GM12878 (cell line): ENCODE results near the gene THUMPD2. TPM values are rescaled to one million over a fixed set of nuclear protein-coding genes. Genes with fewer than 3 reads are reported as not detected.
A peak's percentile ranks its signal among the peaks of the same experiment; 100 is the strongest.

Source experiments
- ATAC-seq: fragments of 200-7000 bp; cut with Tn5 transposase; 3 replicates; pipeline ENCODE4 v1.9.1; 2020; ENCODE audit warnings: mild to moderate bottlenecking, moderate library complexity
- BruUV-seq: library from RNA; stranded (reverse); fragments of 400-500 nt; replicated peaks from 2 replicates; lab custom pipeline; 2021; lab: Mats Ljungman, UMichigan
- CTCF ChIA-PET: fragments of 300-600 bp; sonication (Branson Sonifier 250); formaldehyde crosslinking; extraction: SDS; loops from one replicate; lab custom pipeline; 2021; ENCODE audit warnings: inconsistent platforms; lab: Yijun Ruan, JAX
- POLR2A ChIA-PET: fragments of 350-600 bp; formaldehyde crosslinking; extraction: SDS; loops from one replicate; lab custom pipeline; 2021; ENCODE audit warnings: inconsistent platforms; lab: Charles Lee
- RAD21 ChIA-PET: fragments of 300-600 bp; sonication (Branson Sonifier 250); formaldehyde crosslinking; loops from one replicate; lab custom pipeline; 2023; ENCODE audit warnings: antibody characterized with exemption; ENCODE audit not compliant: unreplicated experiment; lab: Charles Lee
- SMC1A ChIA-PET: fragments of 300-600 bp; sonication (Branson Sonifier 250); formaldehyde crosslinking; loops from one replicate; lab custom pipeline; 2023; ENCODE audit not compliant: unreplicated experiment, uncharacterized antibody; lab: Charles Lee
- DNase-seq: peaks from one replicate; pipeline ENCODE4 v3.0.0-alpha.2; 2011; ENCODE audit warnings: low read depth, low spot score
- FAIRE-seq: peaks from 3 replicates; lab custom pipeline; 2011; peaks lifted over from hg19 to GRCh38; lab: Jason Lieb, UNC
- H2AFZ ChIP-seq: 2 replicates; pipeline ENCODE4 v1.6.0; 2011; ENCODE audit warnings: low read depth, low read length, control low read depth; ENCODE audit not compliant: control insufficient read depth
- H3K27ac ChIP-seq: 2 replicates; pipeline ENCODE4 v1.5.1; 2011; ENCODE audit warnings: control low read depth; ENCODE audit not compliant: control insufficient read depth, insufficient read depth
- H3K27me3 ChIP-seq, 2 experiments: replicated peaks in 1 of 2; 2 replicates each; pipeline versions ENCODE4 v1.6.0 to v1.6.1; 2011; ENCODE audit warnings: low read length in 1 of 2; ENCODE audit not compliant: control insufficient read depth in 2 of 2, insufficient read depth in 2 of 2
- H3K36me3 ChIP-seq, 2 experiments: 2 replicates each; pipeline ENCODE4 v1.5.1; 2011; ENCODE audit warnings: low read length in 1 of 2; ENCODE audit not compliant: control insufficient read depth in 2 of 2, insufficient read depth in 2 of 2
- H3K4me1 ChIP-seq: 2 replicates; pipeline ENCODE4 v1.6.1; 2011; ENCODE audit warnings: mild to moderate bottlenecking, low read length, moderate library complexity, mixed read lengths; ENCODE audit not compliant: control insufficient read depth, insufficient read depth
- H3K4me2 ChIP-seq: 2 replicates; pipeline ENCODE4 v1.6.0; 2011; ENCODE audit warnings: control low read depth; ENCODE audit not compliant: control insufficient read depth, insufficient read depth
- H3K4me3 ChIP-seq: fragments of 200-600 bp; sonication (generic); 2 replicates; pipeline ENCODE4 v1.5.1; 2016
- H3K79me2 ChIP-seq: 2 replicates; pipeline ENCODE4 v1.6.0; 2011; ENCODE audit warnings: low read length; ENCODE audit not compliant: control insufficient read depth, insufficient read depth
- H3K9ac ChIP-seq: 2 replicates; pipeline ENCODE4 v1.8.0; 2011; ENCODE audit warnings: low read length, control low read depth, mixed read lengths; ENCODE audit not compliant: control insufficient read depth, insufficient read depth
- H3K9me3 ChIP-seq: replicated peaks from 3 replicates; pipeline ENCODE4 v1.5.1; 2011; ENCODE audit warnings: mild to moderate bottlenecking, low read length; ENCODE audit not compliant: control insufficient read depth, insufficient read depth
- H4K20me1 ChIP-seq: 2 replicates; pipeline ENCODE4 v1.6.0; 2011; ENCODE audit not compliant: control insufficient read depth, insufficient read depth
- DPF2 ChIP-seq: fragments of 450-650 bp; IDR thresholded peaks from 2 replicates; pipeline ENCODE4 v1.6.1; 2017; ENCODE audit warnings: mild to moderate bottlenecking
- FOXM1 ChIP-seq: IDR thresholded peaks from 2 replicates; pipeline ENCODE4 v1.6.1; 2012; ENCODE audit warnings: low read depth, mild to moderate bottlenecking, inconsistent platforms, low read length, moderate library complexity
- HCFC1 ChIP-seq: fragments of 150-350 bp; IDR thresholded peaks from 2 replicates; pipeline ENCODE4 v1.6.1; 2014; ENCODE audit warnings: low read length
- IRF4 ChIP-seq: IDR thresholded peaks from 2 replicates; pipeline ENCODE4 v1.6.1; 2011; ENCODE audit warnings: low read depth, low read length
- KAT2A ChIP-seq: conservative IDR thresholded peaks from 2 replicates; pipeline ENCODE4 v1.6.1; 2011; ENCODE audit warnings: low read depth, low read length; ENCODE audit not compliant: control insufficient read depth
- RAD21 ChIP-seq: IDR thresholded peaks from 2 replicates; pipeline ENCODE4 v1.6.1; 2011; ENCODE audit warnings: mild to moderate bottlenecking, low read depth, low read length, moderate library complexity; ENCODE audit not compliant: insufficient read depth
- SMC3 ChIP-seq: IDR thresholded peaks from 2 replicates; pipeline ENCODE4 v1.6.1; 2011; ENCODE audit warnings: low read length, improper control_type of control experiment, borderline replicate concordance
- WGBS: methylation state at CpG from one replicate; pipeline ENCODE4 v1.1.6; 2016; ENCODE audit warnings: low lambda C conversion rate; ENCODE audit not compliant: insufficient replicate concordance, insufficient coverage; ENCODE audit errors: missing lambda C conversion rate; 5-methylcytosine and 5-hydroxymethylcytosine counted together
- in situ Hi-C: fragments of 300-500 bp; cut with MboI; formaldehyde crosslinking; loops from 9 replicates; pipeline ENCODE4 v1.14.3; 2018; ENCODE audit warnings: mixed read lengths
- intact Hi-C: fragments of 100-400 bp; cut with micrococcal nuclease; formaldehyde crosslinking; loops from one replicate; pipeline ENCODE4 v1.14.2; 2022; ENCODE audit not compliant: unreplicated experiment
- polyA plus RNA-seq, 11 experiments: library from polyadenylated mRNA; depleted of rRNA in 4 of 11; unstranded in 6 of 11; stranded (reverse) in 5 of 11; fragments of >200 nt; fragmentation: Nextera tagmentation in 4 of 11; fragmentation: Illumina TruSeq in 1 of 11; extraction: Ambion mirVana in 4 of 11; extraction: Trizol in 1 of 11; gene quantifications; 1 replicate in 1 of 11; 2 replicates in 10 of 11; pipeline versions ENCODE4 v1.2.1 to v1.2.3, GENCODE V29; 2011 to 2016; ENCODE audit warnings: inconsistent platforms in 2 of 11, missing spikeins in 2 of 11, low read depth in 1 of 11
- total RNA-seq, 4 experiments: library from RNA; depleted of rRNA in 3 of 4; stranded (reverse); fragments of >200 nt in 3 of 4; fragmentation: Illumina TruSeq in 1 of 4; extraction: Trizol in 1 of 4; gene quantifications; 2 replicates each; pipeline versions ENCODE4 v1.2.1 to v1.2.3, GENCODE V29; 2013 to 2021
- TF ChIP-seq, protein P1 (sequence below), 3 experiments: IDR thresholded peaks in 2 of 3; conservative IDR thresholded peaks in 1 of 3; 2 replicates each; pipeline ENCODE4 v1.5.1; 2011; ENCODE audit warnings: low read depth in 3 of 3, low read length in 3 of 3, mild to moderate bottlenecking in 3 of 3, control low read depth in 2 of 3, moderate library complexity in 2 of 3, inconsistent platforms in 1 of 3, mixed read lengths in 1 of 3; ENCODE audit not compliant: control insufficient read depth in 2 of 3, insufficient read depth in 1 of 3; ENCODE audit errors: extremely low read depth in 1 of 3
- TF ChIP-seq, protein P2 (sequence below): fragments of 450-650 bp; IDR thresholded peaks from 2 replicates; pipeline ENCODE4 v1.6.1; 2017; ENCODE audit warnings: mild to moderate bottlenecking, moderate library complexity
- TF ChIP-seq, protein P3 (sequence below): IDR thresholded peaks from 2 replicates; pipeline ENCODE4 v1.6.1; 2012; ENCODE audit warnings: mild to moderate bottlenecking, low read depth, low read length

The THUMPD2 gene
- total and polyA plus RNA-seq, 10 of the 15 experiments (the other 5 are each of a cell fraction or from before 2014, with no cell fraction given) = 6.7 to 19.7 (median 13.8) TPM

DNA sequence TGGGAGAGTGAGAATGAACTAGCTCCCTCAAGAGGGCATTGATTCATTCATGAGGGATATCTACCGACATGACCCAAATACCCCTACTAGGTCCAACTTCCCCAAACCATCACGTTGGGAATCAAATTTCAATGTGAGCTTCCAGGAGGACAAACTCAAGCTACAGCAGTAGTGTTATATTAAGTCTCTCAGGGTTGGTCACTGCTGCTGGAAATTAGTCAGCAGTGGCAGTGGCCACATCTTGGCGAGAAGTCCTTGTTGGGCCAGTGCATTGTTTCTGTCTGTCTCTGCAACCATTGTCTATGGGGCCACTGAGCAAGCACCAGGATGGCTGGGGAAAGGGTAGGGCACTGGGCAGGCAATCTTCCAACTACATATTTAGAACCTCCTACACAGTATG lies 47.5 kb downstream of the THUMPD2 start (continued):
- TF ChIP-seq HCFC1 (no peak), DPF2 (no peak)

DNA sequence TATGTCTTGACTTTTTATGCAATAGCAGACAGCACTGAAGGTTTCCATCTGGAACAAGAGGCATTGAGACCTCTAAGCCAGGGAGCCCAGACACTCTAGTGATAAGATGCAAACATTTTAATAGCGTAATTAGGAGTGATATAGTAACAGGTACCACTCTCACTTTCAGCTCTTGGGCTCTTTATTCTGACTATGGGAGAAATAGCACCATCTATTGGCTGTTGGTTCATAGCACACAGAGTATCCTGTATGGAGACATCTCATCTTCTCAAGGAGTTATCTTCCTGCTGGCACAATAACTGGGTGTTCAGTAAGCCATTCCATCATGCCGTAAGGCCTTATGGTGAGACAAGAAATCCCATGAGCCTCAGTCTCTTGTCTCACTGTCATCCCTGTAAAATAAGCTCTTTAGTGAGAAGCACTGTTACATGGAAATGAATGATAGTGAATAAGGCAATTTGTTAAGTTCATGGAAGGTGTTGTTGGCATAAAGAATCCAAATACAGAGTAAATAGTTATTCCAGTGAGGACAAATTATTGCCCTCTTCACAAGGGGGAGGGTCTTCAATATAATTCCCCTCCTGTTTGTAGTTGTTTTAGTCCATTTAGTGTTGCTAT lies 48.3 kb downstream of the THUMPD2 start:
- in situ Hi-C loops (loop anchor here (25.0 kb wide), 1 partner anchor 668 kb away; no protein-coding TSS in a partner anchor), intact Hi-C loops (loop anchor here (2.0 to 5.0 kb wide), 2 partner anchors 218 to 663 kb away; no protein-coding TSS in a partner anchor)
- Histone ChIP-seq H2AFZ (no peak overlapping the region), H3K27me3 (no peaks in the 10 kb centered on the region), H3K4me2 (no peak overlapping the region), H3K4me3 (no peak overlapping the region), H3K9me3 (no peaks in the 10 kb centered on the region), H4K20me1 (no peaks in the 10 kb centered on the region), H3K27ac (no peak overlapping the region), H3K36me3 (peaks cover 2 to 8% of the 10 kb centered on the region in 2 experiments; a peak in 2 of 4 replicates), H3K9ac (no peak overlapping the region), H3K79me2 (no peaks in the 10 kb centered on the region), H3K4me1 (no peaks in the 10 kb centered on the region)
- POLR2A ChIA-PET = interaction anchor here (0.5 kb wide), 1 partner anchor 720 kb away, joined by 3 read pairs; no protein-coding TSS in a partner anchor
- SMC1A ChIA-PET = interaction anchor here (0.6 to 6.7 kb wide), 9 partner anchors 13 to 783 kb away, joined by 3 to 63 read pairs (median 4); no protein-coding TSS in a partner anchor
- RAD21 ChIA-PET = interaction anchor here (0.5 to 4.4 kb wide), 5 partner anchors 219 to 783 kb away, joined by 4 to 71 read pairs (median 4); no protein-coding TSS in a partner anchor
- CTCF ChIA-PET = interaction anchor here (0.6 to 8.2 kb wide), 23 partner anchors 7 to 783 kb away, joined by 3 to 145 read pairs (median 4); no protein-coding TSS in a partner anchor
- BruUV-seq = no TSS peak
- 95% methylated on average over 2 of the region's 2 CpGs for WGBS
- DNase-seq (no peak), FAIRE-seq (peak; percentile 41), ATAC-seq (peak; percentile 75)
- TF ChIP-seq SMC3 (peak; percentile 36; the same call in 1 of the 2 replicates), RAD21 (peak; percentile 74), FOXM1 (no peak), KAT2A (no peak), IRF4 (no peak)
- TF ChIP-seq, protein P1, sequence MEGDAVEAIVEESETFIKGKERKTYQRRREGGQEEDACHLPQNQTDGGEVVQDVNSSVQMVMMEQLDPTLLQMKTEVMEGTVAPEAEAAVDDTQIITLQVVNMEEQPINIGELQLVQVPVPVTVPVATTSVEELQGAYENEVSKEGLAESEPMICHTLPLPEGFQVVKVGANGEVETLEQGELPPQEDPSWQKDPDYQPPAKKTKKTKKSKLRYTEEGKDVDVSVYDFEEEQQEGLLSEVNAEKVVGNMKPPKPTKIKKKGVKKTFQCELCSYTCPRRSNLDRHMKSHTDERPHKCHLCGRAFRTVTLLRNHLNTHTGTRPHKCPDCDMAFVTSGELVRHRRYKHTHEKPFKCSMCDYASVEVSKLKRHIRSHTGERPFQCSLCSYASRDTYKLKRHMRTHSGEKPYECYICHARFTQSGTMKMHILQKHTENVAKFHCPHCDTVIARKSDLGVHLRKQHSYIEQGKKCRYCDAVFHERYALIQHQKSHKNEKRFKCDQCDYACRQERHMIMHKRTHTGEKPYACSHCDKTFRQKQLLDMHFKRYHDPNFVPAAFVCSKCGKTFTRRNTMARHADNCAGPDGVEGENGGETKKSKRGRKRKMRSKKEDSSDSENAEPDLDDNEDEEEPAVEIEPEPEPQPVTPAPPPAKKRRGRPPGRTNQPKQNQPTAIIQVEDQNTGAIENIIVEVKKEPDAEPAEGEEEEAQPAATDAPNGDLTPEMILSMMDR (IDR thresholded peaks at IDR 0.05 in 2 of 3, conservative IDR thresholded peaks at IDR 0.05 in 1 of 3; ENCODE audit: control insufficient read depth in 2 of 3, extremely low read depth in 1 of 3, insufficient read depth in 1 of 3, low read depth in 3 of 3, low read length in 3 of 3) = peak; percentile 57 to 66 (median 62); a peak in 5 of 6 replicates
- TF ChIP-seq, protein P2, sequence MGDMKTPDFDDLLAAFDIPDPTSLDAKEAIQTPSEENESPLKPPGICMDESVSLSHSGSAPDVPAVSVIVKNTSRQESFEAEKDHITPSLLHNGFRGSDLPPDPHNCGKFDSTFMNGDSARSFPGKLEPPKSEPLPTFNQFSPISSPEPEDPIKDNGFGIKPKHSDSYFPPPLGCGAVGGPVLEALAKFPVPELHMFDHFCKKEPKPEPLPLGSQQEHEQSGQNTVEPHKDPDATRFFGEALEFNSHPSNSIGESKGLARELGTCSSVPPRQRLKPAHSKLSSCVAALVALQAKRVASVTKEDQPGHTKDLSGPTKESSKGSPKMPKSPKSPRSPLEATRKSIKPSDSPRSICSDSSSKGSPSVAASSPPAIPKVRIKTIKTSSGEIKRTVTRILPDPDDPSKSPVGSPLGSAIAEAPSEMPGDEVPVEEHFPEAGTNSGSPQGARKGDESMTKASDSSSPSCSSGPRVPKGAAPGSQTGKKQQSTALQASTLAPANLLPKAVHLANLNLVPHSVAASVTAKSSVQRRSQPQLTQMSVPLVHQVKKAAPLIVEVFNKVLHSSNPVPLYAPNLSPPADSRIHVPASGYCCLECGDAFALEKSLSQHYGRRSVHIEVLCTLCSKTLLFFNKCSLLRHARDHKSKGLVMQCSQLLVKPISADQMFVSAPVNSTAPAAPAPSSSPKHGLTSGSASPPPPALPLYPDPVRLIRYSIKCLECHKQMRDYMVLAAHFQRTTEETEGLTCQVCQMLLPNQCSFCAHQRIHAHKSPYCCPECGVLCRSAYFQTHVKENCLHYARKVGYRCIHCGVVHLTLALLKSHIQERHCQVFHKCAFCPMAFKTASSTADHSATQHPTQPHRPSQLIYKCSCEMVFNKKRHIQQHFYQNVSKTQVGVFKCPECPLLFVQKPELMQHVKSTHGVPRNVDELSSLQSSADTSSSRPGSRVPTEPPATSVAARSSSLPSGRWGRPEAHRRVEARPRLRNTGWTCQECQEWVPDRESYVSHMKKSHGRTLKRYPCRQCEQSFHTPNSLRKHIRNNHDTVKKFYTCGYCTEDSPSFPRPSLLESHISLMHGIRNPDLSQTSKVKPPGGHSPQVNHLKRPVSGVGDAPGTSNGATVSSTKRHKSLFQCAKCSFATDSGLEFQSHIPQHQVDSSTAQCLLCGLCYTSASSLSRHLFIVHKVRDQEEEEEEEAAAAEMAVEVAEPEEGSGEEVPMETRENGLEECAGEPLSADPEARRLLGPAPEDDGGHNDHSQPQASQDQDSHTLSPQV = no peak
- TF ChIP-seq, protein P3, sequence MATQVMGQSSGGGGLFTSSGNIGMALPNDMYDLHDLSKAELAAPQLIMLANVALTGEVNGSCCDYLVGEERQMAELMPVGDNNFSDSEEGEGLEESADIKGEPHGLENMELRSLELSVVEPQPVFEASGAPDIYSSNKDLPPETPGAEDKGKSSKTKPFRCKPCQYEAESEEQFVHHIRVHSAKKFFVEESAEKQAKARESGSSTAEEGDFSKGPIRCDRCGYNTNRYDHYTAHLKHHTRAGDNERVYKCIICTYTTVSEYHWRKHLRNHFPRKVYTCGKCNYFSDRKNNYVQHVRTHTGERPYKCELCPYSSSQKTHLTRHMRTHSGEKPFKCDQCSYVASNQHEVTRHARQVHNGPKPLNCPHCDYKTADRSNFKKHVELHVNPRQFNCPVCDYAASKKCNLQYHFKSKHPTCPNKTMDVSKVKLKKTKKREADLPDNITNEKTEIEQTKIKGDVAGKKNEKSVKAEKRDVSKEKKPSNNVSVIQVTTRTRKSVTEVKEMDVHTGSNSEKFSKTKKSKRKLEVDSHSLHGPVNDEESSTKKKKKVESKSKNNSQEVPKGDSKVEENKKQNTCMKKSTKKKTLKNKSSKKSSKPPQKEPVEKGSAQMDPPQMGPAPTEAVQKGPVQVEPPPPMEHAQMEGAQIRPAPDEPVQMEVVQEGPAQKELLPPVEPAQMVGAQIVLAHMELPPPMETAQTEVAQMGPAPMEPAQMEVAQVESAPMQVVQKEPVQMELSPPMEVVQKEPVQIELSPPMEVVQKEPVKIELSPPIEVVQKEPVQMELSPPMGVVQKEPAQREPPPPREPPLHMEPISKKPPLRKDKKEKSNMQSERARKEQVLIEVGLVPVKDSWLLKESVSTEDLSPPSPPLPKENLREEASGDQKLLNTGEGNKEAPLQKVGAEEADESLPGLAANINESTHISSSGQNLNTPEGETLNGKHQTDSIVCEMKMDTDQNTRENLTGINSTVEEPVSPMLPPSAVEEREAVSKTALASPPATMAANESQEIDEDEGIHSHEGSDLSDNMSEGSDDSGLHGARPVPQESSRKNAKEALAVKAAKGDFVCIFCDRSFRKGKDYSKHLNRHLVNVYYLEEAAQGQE = no peak
